Body of pancreas (tissue), 4 donors: ENCODE results near the gene GPRC6A. TPM values are rescaled to one million over a fixed set of nuclear protein-coding genes. Genes with fewer than 3 reads are reported as not detected.
"Not testable (repeated sequence)": the region's sequence is repeated elsewhere in the genome, so short reads cannot be mapped to it uniquely, and the experiment has no call there.

ENCODE experiments used
- ATAC-seq: fragments of 150-250 bp; one replicate; pipeline ENCODE4 v1.9.1; 2016
- DNase-seq, 4 donors: peaks; one replicate each; pipeline ENCODE4 v3.0.0-alpha.2; 2019
- H3K27ac ChIP-seq, 4 donors: fragments of 200-600 bp; sonication (generic); 1 replicate in 3 of 4; 2 replicates in 1 of 4; pipeline versions ENCODE4 v1.5.1 to v1.6.1; 2016 to 2019; ENCODE audit warnings: mild to moderate bottlenecking in 1 of 4, mixed read lengths in 1 of 4, moderate library complexity in 1 of 4
- H3K27me3 ChIP-seq, 2 donors: fragments of 200-600 bp; sonication (generic); one replicate each; pipeline ENCODE4 v1.6.0; 2016; ENCODE audit warnings: mild to moderate bottlenecking in 1 of 2
- H3K36me3 ChIP-seq, 2 donors: fragments of 200-600 bp; sonication (generic); replicated peaks in 1 of 2; 2 replicates each; pipeline ENCODE4 v1.5.1; 2016; ENCODE audit warnings: low read depth in 2 of 2; ENCODE audit not compliant: insufficient read depth in 1 of 2
- H3K4me1 ChIP-seq: fragments of 200-600 bp; sonication (generic); one replicate; pipeline ENCODE4 v1.6.0; 2016
- H3K4me3 ChIP-seq, 2 donors: fragments of 200-600 bp; sonication (generic); 1 replicate in 1 of 2; 2 replicates in 1 of 2; pipeline ENCODE4 v1.5.1; 2016 to 2019
- H3K9me3 ChIP-seq, 3 donors: fragments of 200-600 bp; sonication (generic); 1 replicate in 2 of 3; 2 replicates in 1 of 3; pipeline ENCODE4 v1.5.1; 2016
- CTCF ChIP-seq, 7 experiments: fragments of 450-650 bp in 4 of 7; fragments of 200-600 bp in 3 of 7; sonication (generic) in 3 of 7; IDR thresholded peaks; one replicate each; pipeline ENCODE4 v1.5.1; 2016 to 2019; ENCODE audit warnings: antibody characterized with exemption in 7 of 7
- POLR2A ChIP-seq, 3 donors: fragments of 450-650 bp; IDR thresholded peaks; one replicate each; pipeline ENCODE4 v1.6.1; 2016; ENCODE audit warnings: antibody characterized with exemption in 3 of 3, mild to moderate bottlenecking in 2 of 3
- WGBS, 2 donors: methylation state at CpG; one replicate each; pipeline ENCODE4 v1.1.5; 2017; 5-methylcytosine and 5-hydroxymethylcytosine counted together
- intact Hi-C: fragments of 100-400 bp; cut with DNase I; formaldehyde crosslinking; loops from one replicate; pipeline ENCODE4 v1.15.1; 2023
- total RNA-seq, 2 donors: library from RNA; depleted of rRNA; stranded (reverse); fragments of >200 nt; gene quantifications; one replicate each; pipeline ENCODE4 v1.1.0, GENCODE V29; 2016

GPRC6A gene
- total RNA-seq, 2 donors from 2014 or later, result not detected

GRCh38 chr6:116842459-116842858 lies 13.6 kb upstream of the GPRC6A start:
- H3K27ac ChIP-seq, result no peak overlapping the region
- 24 to 26% methylated on average over 1 of the region's 1 CpG for WGBS, 2 donors
- ATAC-seq (no peak), DNase-seq (no peak)
- H3K9me3 ChIP-seq, result no peaks in the 10 kb centered on the region
- H3K36me3 ChIP-seq, result no peaks in the 10 kb centered on the region
- H3K4me1 ChIP-seq, result no peaks in the 10 kb centered on the region
- H3K27me3 ChIP-seq, result no peaks in the 10 kb centered on the region
- intact Hi-C loops, result no loop called here
- no peak overlapping the region for H3K4me3 ChIP-seq
- TF ChIP-seq POLR2A (IDR thresholded peaks at IDR 0.05), result no peak
- no peak for TF ChIP-seq CTCF (IDR thresholded peaks at IDR 0.05)

GRCh38 chr6:116840091-116840490 lies 11.2 kb upstream of the GPRC6A start:
- Histone ChIP-seq H3K27me3 (no peaks in the 10 kb centered on the region), H3K36me3 (no peaks in the 10 kb centered on the region), H3K4me3 (no peak overlapping the region), H3K4me1 (no peaks in the 10 kb centered on the region), H3K9me3 (no peaks in the 10 kb centered on the region), H3K27ac (no peak overlapping the region)
- TF ChIP-seq POLR2A (IDR thresholded peaks at IDR 0.05), result no peak
- no peak for TF ChIP-seq CTCF (IDR thresholded peaks at IDR 0.05)
- DNase-seq (no peak), ATAC-seq (no peak)
- 38 to 41% methylated on average over 2 of the region's 2 CpGs for WGBS, 2 donors
- intact Hi-C loops, result no loop called here

- no peak for TF ChIP-seq CTCF (IDR thresholded peaks at IDR 0.05)
- TF ChIP-seq POLR2A (IDR thresholded peaks at IDR 0.05), result no peak
- H3K36me3 ChIP-seq, result no peaks in the 10 kb centered on the region
- intact Hi-C loops, result no loop called here
- no peak overlapping the region for H3K4me3 ChIP-seq
- H3K4me1 ChIP-seq, result no peaks in the 10 kb centered on the region
- whole genome bisulfite sequencing, 2 donors, result 62 to 65% methylated on average over 5 of the region's 5 CpGs
- H3K27me3 ChIP-seq, result no peaks in the 10 kb centered on the region
- H3K27ac ChIP-seq, result no peak overlapping the region
- ATAC-seq (no peak), DNase-seq (no peak)
- no peaks in the 10 kb centered on the region for H3K9me3 ChIP-seq
These were observed 7.9 kb upstream of the GPRC6A start for GRCh38 chr6:116836606-116837342.

GRCh38 chr6:116834526-116834925 lies 5.6 kb upstream of the GPRC6A start:
- H3K9me3 ChIP-seq, ATAC-seq, DNase-seq, H3K36me3 ChIP-seq, H3K4me3 ChIP-seq, H3K4me1 ChIP-seq, H3K27ac ChIP-seq, H3K27me3 ChIP-seq, intact Hi-C loops: not testable (repeated sequence)
- WGBS, 2 donors, result 72 to 84% methylated on average over 2 of the region's 2 CpGs

GRCh38 chr6:116827561-116828240 lies 1.2 kb downstream of the GPRC6A start:
- 39 to 42% methylated on average over 2 of the region's 2 CpGs for WGBS, 2 donors
- Histone ChIP-seq H3K36me3 (no peaks in the 10 kb centered on the region), H3K9me3 (no peaks in the 10 kb centered on the region), H3K4me3 (no peak overlapping the region), H3K27me3 (no peaks in the 10 kb centered on the region), H3K4me1 (no peaks in the 10 kb centered on the region), H3K27ac (no peak overlapping the region)
- intact Hi-C loops, result no loop called here
- TF ChIP-seq POLR2A (IDR thresholded peaks at IDR 0.05), result no peak
- TF ChIP-seq CTCF (IDR thresholded peaks at IDR 0.05), result no peak
- ATAC-seq, result no peak
- no peak for DNase-seq

GRCh38 chr6:116816336-116816735 lies 12.5 kb downstream of the GPRC6A start:
- H3K4me1 ChIP-seq, H3K36me3 ChIP-seq, ATAC-seq, H3K9me3 ChIP-seq, H3K27me3 ChIP-seq, H3K27ac ChIP-seq, H3K4me3 ChIP-seq, DNase-seq, intact Hi-C loops: not testable (repeated sequence)
- whole genome bisulfite sequencing, 2 donors, result 87% methylated on average over 12 to 15 of the region's 15 CpGs
